Measurements from ENCODE around the gene KCP.
"Not testable (repeated sequence)": the region's sequence is repeated elsewhere in the genome, so short reads cannot be mapped to it uniquely, and the experiment has no call there.

The KCP gene

GRCh38 chr7:128918016-128918665 lies 7.6 kb upstream of the KCP start:
- no peak overlapping the region for H3K27ac ChIP-seq
- no peak for TF ChIP-seq CTCF (IDR thresholded peaks at IDR 0.05)
- no peak for TF ChIP-seq ZFX (IDR thresholded peaks at IDR 0.05; ENCODE audit: borderline replicate concordance)

GRCh38 chr7:128917122-128917521 lies 6.6 kb upstream of the KCP start:
- TF ChIP-seq ZFX (IDR thresholded peaks at IDR 0.05; ENCODE audit: borderline replicate concordance) (no peak), CTCF (IDR thresholded peaks at IDR 0.05) (no peak)

GRCh38 chr7:128916643-128916915 lies 6.1 kb upstream of the KCP start:
- H3K27ac ChIP-seq: no peak overlapping the region
- TF ChIP-seq CTCF (IDR thresholded peaks at IDR 0.05) (no peak), ZFX (IDR thresholded peaks at IDR 0.05; ENCODE audit: borderline replicate concordance) (no peak)

More at GRCh38 chr7:128917122-128917521, 6.6 kb upstream of the KCP start:
- H3K27ac ChIP-seq: no peak overlapping the region

- TF ChIP-seq ZFX (IDR thresholded peaks at IDR 0.05; ENCODE audit: borderline replicate concordance) (no peak), CTCF (IDR thresholded peaks at IDR 0.05) (no peak)
- H3K27ac ChIP-seq: no peak overlapping the region
Observed at GRCh38 chr7:128915841-128916642, 5.5 kb upstream of the KCP start.

GRCh38 chr7:128915271-128915819 lies 4.8 kb upstream of the KCP start:
- no peak overlapping the region for H3K27ac ChIP-seq
- no peak for TF ChIP-seq ZFX (IDR thresholded peaks at IDR 0.05; ENCODE audit: borderline replicate concordance)

- TF ChIP-seq ZFX (IDR thresholded peaks at IDR 0.05; ENCODE audit: borderline replicate concordance) (no peak), CTCF (IDR thresholded peaks at IDR 0.05) (no peak)
- H3K27ac ChIP-seq: no peak overlapping the region
Observed at GRCh38 chr7:128914566-128915151, 4.2 kb upstream of the KCP start.

GRCh38 chr7:128913870-128914565 lies 3.5 kb upstream of the KCP start:
- H3K27ac ChIP-seq: no peak overlapping the region
- no peak for TF ChIP-seq CTCF (IDR thresholded peaks at IDR 0.05)
- TF ChIP-seq ZFX (IDR thresholded peaks at IDR 0.05; ENCODE audit: borderline replicate concordance): no peak

- H3K27ac ChIP-seq: not testable (repeated sequence)
Observed at GRCh38 chr7:128912709-128913495, 2.4 kb upstream of the KCP start.

All from 22Rv1 (cell line).